RWPE2 (cell line): ENCODE results near the gene C3orf70.

ENCODE experiments used
- ATAC-seq: fragments of 200-7000 bp; cut with Tn5 transposase; 3 replicates; pipeline ENCODE4 v1.9.1; 2021; ENCODE audit warnings: low read depth
- DNase-seq: peaks from one replicate; pipeline ENCODE4 v3.0.0-alpha.2; 2020; ENCODE audit warnings: low spot score
- H3K27ac ChIP-seq: fragments of 450-650 bp; 2 replicates; pipeline ENCODE4 v1.5.1; 2017; ENCODE audit warnings: mild to moderate bottlenecking; ENCODE audit not compliant: poor library complexity, severe bottlenecking
- H3K27me3 ChIP-seq: fragments of 250-450 bp; sonication (Bioruptor Pico); 2 replicates; pipeline ENCODE4 v1.5.1; 2021; ENCODE audit warnings: mild to moderate bottlenecking, moderate library complexity; ENCODE audit not compliant: insufficient read depth, poor library complexity, severe bottlenecking
- H3K36me3 ChIP-seq: fragments of 250-450 bp; sonication (Bioruptor Pico); 2 replicates; pipeline ENCODE4 v1.5.1; 2020; ENCODE audit warnings: low read depth, mild to moderate bottlenecking, moderate library complexity
- H3K4me1 ChIP-seq: fragments of 250-450 bp; sonication (Bioruptor Pico); 2 replicates; pipeline ENCODE4 v1.5.1; 2021; ENCODE audit warnings: mild to moderate bottlenecking, moderate library complexity; ENCODE audit not compliant: insufficient read depth, poor library complexity, severe bottlenecking
- H3K4me3 ChIP-seq: fragments of 250-450 bp; sonication (Bioruptor Pico); 2 replicates; pipeline ENCODE4 v1.5.1; 2021; ENCODE audit warnings: mild to moderate bottlenecking, moderate library complexity; ENCODE audit not compliant: severe bottlenecking
- H3K9me3 ChIP-seq: fragments of 250-450 bp; sonication (Bioruptor Pico); 2 replicates; pipeline ENCODE4 v1.5.1; 2021; ENCODE audit warnings: mild to moderate bottlenecking, moderate library complexity; ENCODE audit not compliant: severe bottlenecking
- TF ChIP-seq, protein P1 (sequence below): fragments of 450-650 bp; IDR thresholded peaks from one replicate; pipeline ENCODE4 v1.5.1; 2017; ENCODE audit warnings: mild to moderate bottlenecking, moderate library complexity; ENCODE audit not compliant: poor library complexity, severe bottlenecking

Gene C3orf70

DNA sequence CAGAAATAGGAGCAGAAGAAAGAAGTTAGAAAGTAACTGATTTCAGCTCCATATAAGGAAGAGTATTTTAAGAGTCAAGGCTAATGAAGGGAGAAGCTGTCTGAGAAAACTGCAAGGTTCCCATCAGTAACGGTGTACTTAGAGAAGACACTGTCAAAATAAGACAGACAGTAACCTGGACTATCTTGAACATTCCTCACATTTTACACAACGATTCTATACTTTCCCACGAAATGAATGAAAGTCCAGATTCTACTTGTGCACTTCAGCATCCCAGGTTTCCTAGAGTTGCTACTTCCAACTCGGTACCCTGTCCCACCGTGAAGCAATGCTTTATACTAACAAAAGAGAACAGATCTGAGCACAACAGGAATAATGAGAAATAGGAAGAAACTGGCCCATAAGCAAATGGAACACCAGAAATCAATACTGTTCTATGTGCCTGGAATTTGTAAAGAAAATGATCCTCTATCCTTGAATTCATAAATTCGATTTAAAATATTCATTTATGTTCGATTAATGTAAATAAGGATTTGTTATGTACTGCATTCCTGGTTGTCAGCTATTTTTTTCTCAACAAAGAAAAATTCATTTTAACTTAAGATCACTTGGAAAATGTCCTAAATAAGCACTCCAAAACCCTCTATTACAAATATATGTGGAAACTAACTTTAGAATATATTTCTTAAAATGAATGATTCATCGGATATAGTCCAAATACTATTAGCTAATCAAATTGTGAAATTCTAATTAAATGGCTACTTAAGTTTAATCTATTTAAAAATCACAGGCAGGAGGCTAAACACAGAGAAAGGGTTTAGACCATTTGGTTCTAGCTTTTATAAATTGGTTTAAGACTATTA is 1.5 kb downstream of the C3orf70 start:
- peaks cover 87% of the 10 kb centered on the region for H3K27me3 ChIP-seq
- no peaks in the 10 kb centered on the region for H3K9me3 ChIP-seq
- H3K4me3 ChIP-seq = no peak overlapping the region
- TF ChIP-seq, protein P1, sequence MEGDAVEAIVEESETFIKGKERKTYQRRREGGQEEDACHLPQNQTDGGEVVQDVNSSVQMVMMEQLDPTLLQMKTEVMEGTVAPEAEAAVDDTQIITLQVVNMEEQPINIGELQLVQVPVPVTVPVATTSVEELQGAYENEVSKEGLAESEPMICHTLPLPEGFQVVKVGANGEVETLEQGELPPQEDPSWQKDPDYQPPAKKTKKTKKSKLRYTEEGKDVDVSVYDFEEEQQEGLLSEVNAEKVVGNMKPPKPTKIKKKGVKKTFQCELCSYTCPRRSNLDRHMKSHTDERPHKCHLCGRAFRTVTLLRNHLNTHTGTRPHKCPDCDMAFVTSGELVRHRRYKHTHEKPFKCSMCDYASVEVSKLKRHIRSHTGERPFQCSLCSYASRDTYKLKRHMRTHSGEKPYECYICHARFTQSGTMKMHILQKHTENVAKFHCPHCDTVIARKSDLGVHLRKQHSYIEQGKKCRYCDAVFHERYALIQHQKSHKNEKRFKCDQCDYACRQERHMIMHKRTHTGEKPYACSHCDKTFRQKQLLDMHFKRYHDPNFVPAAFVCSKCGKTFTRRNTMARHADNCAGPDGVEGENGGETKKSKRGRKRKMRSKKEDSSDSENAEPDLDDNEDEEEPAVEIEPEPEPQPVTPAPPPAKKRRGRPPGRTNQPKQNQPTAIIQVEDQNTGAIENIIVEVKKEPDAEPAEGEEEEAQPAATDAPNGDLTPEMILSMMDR = no peak
- no peak for ATAC-seq
- H3K4me1 ChIP-seq = no peaks in the 10 kb centered on the region
- H3K36me3 ChIP-seq = no peaks in the 10 kb centered on the region
- no peak for DNase-seq
- H3K27ac ChIP-seq = no peak overlapping the region

DNA sequence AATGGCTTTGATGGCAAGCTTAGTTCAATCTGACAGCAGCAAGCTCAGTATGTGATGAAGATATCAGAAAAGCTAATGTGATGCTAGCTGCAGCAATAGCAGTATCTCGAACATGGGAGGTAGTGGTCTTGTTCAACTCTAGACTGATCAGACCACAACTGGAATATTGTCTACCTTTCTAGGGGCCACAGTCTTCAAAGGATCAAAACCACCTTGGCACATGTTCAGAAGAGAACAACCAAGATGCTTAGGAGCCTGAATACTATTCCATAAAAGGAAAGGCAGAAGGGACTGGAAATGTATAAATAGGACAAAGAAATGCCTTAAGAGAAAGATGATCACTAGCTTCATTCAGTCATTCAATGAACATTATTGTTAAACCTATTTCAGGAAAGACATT is 2.3 kb downstream of the C3orf70 start:
- H3K9me3 ChIP-seq = no peaks in the 10 kb centered on the region
- DNase-seq (no peak), ATAC-seq (no peak)
- TF ChIP-seq, protein P1 = no peak
- H3K4me1 ChIP-seq = no peaks in the 10 kb centered on the region
- H3K36me3 ChIP-seq = no peaks in the 10 kb centered on the region
- peaks cover 88% of the 10 kb centered on the region for H3K27me3 ChIP-seq
- H3K4me3 ChIP-seq = no peak overlapping the region
- no peak overlapping the region for H3K27ac ChIP-seq

DNA sequence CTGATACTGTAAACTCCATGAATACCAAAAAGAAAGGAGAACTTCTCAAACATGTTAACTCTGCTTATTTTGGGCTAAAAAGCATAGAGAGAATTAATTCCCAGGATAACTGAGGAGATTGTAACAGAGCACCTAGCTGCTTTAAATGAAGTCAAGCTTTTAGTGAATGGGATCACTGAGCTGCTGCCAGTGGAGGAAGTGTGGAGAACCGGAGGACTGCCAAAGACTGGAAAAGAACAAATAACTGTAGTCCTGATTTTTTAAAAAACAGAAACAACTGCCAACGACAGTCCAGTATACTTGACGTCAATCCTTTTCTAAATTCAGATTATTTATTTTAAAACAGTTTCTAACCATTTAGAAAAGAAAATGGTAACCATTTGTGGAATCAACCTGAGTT is 3.3 kb downstream of the C3orf70 start:
- Histone ChIP-seq H3K4me3 (no peak overlapping the region), H3K27ac (no peak overlapping the region), H3K9me3 (no peaks in the 10 kb centered on the region), H3K36me3 (no peaks in the 10 kb centered on the region), H3K4me1 (no peaks in the 10 kb centered on the region), H3K27me3 (peaks cover 91% of the 10 kb centered on the region)
- ATAC-seq = no peak
- no peak for DNase-seq
- TF ChIP-seq, protein P1 = no peak

DNA sequence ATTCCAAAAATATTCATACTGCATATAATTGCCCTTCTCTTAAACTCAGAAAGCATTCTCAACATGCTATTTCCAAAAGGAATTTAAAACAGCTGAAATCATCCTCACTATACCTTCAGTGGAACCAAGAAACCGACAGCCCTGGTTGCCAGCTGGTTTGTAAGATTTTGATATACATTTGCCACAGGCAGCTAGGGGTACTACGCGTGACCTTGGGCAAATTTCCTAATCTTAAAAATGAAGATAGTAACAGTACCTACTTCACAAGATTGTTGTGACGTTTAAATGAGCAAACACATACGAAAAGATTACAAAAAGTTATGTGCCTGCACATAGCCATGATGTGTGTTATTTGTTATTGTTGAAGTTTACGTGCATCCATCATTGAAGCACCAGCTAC is 7.3 kb downstream of the C3orf70 start:
- TF ChIP-seq, protein P1 = no peak
- DNase-seq (no peak), ATAC-seq (no peak)
- no peaks in the 10 kb centered on the region for H3K9me3 ChIP-seq
- no peaks in the 10 kb centered on the region for H3K36me3 ChIP-seq
- H3K27ac ChIP-seq = no peak overlapping the region
- no peaks in the 10 kb centered on the region for H3K4me1 ChIP-seq
- H3K4me3 ChIP-seq = no peak overlapping the region
- H3K27me3 ChIP-seq = peaks cover 70% of the 10 kb centered on the region

DNA sequence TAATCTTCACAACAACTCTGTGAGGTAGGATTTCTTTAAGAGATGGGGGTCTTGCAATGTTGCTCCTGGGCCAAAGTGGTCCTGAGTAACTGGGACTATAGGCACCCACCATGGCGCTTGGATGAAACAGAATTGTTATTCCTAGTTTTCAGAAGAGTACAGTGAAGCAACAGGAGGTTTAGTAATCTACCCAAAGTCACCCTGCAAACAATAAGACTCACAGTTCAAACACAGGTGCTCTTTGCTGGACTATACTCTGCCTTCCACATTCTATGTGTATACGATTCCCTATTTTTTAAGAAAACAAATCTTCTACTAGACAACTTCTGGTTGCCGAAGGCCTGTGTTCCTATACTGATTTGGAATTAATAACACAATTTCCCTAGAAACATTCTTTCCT is 8.1 kb downstream of the C3orf70 start:
- no peaks in the 10 kb centered on the region for H3K9me3 ChIP-seq
- ATAC-seq = no peak

More for the DNA sequence above, 8.1 kb downstream of the C3orf70 start:
- H3K27me3 ChIP-seq = peaks cover 63% of the 10 kb centered on the region
- TF ChIP-seq, protein P1 = no peak
- H3K4me3 ChIP-seq = no peak overlapping the region
- no peak overlapping the region for H3K27ac ChIP-seq
- H3K36me3 ChIP-seq = no peaks in the 10 kb centered on the region
- no peak for DNase-seq
- H3K4me1 ChIP-seq = no peaks in the 10 kb centered on the region
